Lower lobe of right lung (tissue), 2 donors: ENCODE data around the gene PATZ1. TPM values are rescaled to one million over a fixed set of nuclear protein-coding genes. Genes with fewer than 3 reads are reported as not detected.

ENCODE experiments used
- ATAC-seq, 2 donors: fragments of 200-7000 bp; cut with Tn5 transposase; one replicate each; pipeline ENCODE4 v1.9.1; 2020 to 2022; ENCODE audit warnings: mild to moderate bottlenecking in 2 of 2, moderate library complexity in 2 of 2
- DNase-seq: peaks from one replicate; pipeline ENCODE4 v3.0.0-alpha.2; 2020
- H3K27ac ChIP-seq: fragments of 200-600 bp; one replicate; pipeline ENCODE4 v1.8.0; 2022
- H3K27me3 ChIP-seq: fragments of 200-600 bp; one replicate; pipeline ENCODE4 v1.8.0; 2022; ENCODE audit warnings: low read depth
- H3K36me3 ChIP-seq: fragments of 200-600 bp; one replicate; pipeline ENCODE4 v1.8.0; 2022; ENCODE audit warnings: mild to moderate bottlenecking
- H3K4me1 ChIP-seq: fragments of 200-600 bp; one replicate; pipeline ENCODE4 v1.8.0; 2022
- H3K4me3 ChIP-seq: fragments of 200-600 bp; one replicate; pipeline ENCODE4 v1.8.0; 2022; ENCODE audit warnings: mild to moderate bottlenecking
- H3K9me3 ChIP-seq: fragments of 200-600 bp; one replicate; pipeline ENCODE4 v1.8.0; 2022
- intact Hi-C: fragments of 100-400 bp; cut with DNase I; formaldehyde crosslinking; loops from one replicate; pipeline ENCODE4 v1.11.0; 2022
- total RNA-seq: library from RNA; stranded (reverse); fragmentation: NEBNext Ultra II Directional; extraction: Animal tissue kit (Norgen Biotek cat#: 25700); gene quantifications from one replicate; pipeline ENCODE4 v1.2.1, GENCODE V29; 2021
- TF ChIP-seq, protein P1 (sequence below): fragments of 200-600 bp; IDR thresholded peaks from one replicate; pipeline ENCODE4 v1.8.0; 2022; ENCODE audit warnings: antibody characterized with exemption, mild to moderate bottlenecking
- donor health status: DM: no; HTN: yes; CAD: no; lungs with severe emphysema.

The PATZ1 gene
- total RNA-seq, 1 donor from 2014 or later = 25.8 TPM

DNA sequence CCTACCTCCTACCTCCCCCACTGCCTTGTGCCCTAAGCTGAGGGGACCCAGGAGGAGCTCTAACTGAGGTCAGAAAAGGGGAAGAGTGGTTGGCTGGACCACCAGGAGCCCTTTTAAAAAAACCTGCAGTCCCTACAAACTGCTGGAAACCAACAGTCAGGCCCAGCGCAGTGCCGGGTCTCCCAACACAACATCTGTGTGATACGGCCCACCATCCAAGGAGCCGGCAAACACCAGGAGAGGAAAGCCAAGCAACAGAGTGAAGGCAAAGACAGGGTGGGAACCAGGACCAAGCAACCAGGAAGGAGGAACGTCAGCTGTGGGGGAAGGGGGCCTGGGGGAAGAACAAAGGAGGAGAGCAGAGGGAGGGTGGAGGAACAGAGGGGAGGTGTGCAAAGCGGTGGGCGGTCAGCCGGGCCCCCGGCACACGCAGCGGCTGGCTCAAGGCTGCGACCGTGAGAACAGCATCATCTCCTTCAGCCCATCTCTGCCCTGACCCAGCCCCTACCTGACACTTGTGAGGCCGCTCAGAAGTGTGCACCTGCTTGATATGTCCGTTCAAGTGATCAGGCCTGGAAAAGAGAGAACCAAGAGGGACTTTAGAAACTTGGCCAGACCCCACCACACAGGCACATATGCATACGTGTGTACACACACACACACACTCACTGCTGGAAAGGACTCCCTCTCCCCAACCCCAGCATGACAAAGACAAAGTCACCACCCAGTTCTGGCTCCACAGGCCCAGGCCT, 3.6 kb downstream of the PATZ1 start:
- intact Hi-C loops = no loop called here
- DNase-seq (no peak), ATAC-seq (no peak)
- Histone ChIP-seq H3K36me3 (peaks cover 57% of the 10 kb centered on the region), H3K4me3 (peak overlapping the region; percentile 80), H3K27ac (peak overlapping the region; percentile 92), H3K27me3 (no peaks in the 10 kb centered on the region), H3K4me1 (peaks cover 55% of the 10 kb centered on the region), H3K9me3 (no peaks in the 10 kb centered on the region)
- TF ChIP-seq, protein P1, sequence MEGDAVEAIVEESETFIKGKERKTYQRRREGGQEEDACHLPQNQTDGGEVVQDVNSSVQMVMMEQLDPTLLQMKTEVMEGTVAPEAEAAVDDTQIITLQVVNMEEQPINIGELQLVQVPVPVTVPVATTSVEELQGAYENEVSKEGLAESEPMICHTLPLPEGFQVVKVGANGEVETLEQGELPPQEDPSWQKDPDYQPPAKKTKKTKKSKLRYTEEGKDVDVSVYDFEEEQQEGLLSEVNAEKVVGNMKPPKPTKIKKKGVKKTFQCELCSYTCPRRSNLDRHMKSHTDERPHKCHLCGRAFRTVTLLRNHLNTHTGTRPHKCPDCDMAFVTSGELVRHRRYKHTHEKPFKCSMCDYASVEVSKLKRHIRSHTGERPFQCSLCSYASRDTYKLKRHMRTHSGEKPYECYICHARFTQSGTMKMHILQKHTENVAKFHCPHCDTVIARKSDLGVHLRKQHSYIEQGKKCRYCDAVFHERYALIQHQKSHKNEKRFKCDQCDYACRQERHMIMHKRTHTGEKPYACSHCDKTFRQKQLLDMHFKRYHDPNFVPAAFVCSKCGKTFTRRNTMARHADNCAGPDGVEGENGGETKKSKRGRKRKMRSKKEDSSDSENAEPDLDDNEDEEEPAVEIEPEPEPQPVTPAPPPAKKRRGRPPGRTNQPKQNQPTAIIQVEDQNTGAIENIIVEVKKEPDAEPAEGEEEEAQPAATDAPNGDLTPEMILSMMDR = no peak

DNA sequence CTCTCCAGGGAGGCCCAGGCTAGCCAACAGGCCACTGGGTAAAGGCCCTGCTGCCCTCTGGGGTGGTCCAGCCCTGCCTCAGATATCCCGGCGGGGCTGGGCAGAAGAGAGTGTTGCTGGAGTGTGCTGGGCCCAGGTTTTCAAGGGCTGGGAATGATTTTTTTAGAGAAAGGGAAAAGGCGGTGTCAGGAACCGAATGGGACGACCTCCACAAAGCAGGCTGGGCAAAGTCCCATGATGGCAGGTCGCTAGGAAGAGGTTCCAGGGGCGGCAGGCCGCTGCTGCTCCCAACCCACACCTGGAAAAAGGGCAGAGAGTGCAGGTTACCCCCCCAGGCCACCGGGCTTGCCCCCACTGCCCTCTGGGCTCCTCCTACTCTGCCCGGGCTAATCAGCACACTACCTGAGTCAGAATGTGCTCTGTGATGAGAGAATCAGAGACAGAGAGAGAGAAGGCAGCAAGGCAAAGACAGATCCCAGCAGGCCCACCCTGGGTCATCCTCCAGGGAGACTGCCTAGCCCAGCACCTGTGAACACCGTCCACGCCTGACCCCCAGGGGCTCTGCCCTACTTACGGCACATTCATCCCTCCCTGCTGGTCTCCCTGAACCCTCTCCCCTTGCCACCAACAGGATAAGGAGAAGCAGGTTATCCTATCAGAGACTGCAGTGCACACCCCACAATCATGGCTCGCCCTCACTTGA, 4.6 kb downstream of the PATZ1 start:
- ATAC-seq = no peak

DNA sequence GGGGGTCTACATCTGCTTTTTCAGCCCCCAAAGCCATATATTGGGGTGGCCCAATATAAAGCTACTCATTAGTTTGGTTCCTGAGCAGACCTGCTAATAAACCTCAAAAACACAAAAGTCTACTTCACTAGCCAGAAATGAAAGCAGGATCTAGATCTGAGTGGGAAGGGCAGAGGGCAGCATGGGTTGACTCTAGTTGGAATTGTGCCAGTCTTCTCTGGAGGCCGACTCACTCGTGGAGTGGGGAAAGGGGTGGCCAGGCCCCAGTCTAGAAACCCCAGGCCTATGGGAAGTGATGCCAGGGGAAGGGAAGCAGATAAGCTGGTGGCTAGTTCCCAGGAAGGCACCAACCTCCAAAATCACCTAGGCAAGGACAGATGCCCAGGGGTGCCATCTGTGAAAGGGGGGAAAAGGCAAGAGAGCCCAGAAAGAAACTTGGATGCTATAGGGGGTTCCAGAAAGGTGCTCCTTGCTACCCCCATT, 5.3 kb downstream of the PATZ1 start:
- ATAC-seq (no peak), DNase-seq (no peak)
- peaks cover 54% of the 10 kb centered on the region for H3K4me1 ChIP-seq
- H3K27ac ChIP-seq = no peak overlapping the region
- H3K4me3 ChIP-seq = no peak overlapping the region
- peaks cover 70% of the 10 kb centered on the region for H3K36me3 ChIP-seq
- intact Hi-C loops = no loop called here
- H3K9me3 ChIP-seq = no peaks in the 10 kb centered on the region
- TF ChIP-seq, protein P1 = no peak
- no peaks in the 10 kb centered on the region for H3K27me3 ChIP-seq

More for the DNA sequence above, 4.6 kb downstream of the PATZ1 start:
- no peak overlapping the region for H3K27ac ChIP-seq
- no peak for DNase-seq
- peaks cover 54% of the 10 kb centered on the region for H3K4me1 ChIP-seq
- no peaks in the 10 kb centered on the region for H3K27me3 ChIP-seq
- no peaks in the 10 kb centered on the region for H3K9me3 ChIP-seq
- intact Hi-C loops = no loop called here
- H3K4me3 ChIP-seq = no peak overlapping the region
- TF ChIP-seq, protein P1 = no peak
- peaks cover 64% of the 10 kb centered on the region for H3K36me3 ChIP-seq

DNA sequence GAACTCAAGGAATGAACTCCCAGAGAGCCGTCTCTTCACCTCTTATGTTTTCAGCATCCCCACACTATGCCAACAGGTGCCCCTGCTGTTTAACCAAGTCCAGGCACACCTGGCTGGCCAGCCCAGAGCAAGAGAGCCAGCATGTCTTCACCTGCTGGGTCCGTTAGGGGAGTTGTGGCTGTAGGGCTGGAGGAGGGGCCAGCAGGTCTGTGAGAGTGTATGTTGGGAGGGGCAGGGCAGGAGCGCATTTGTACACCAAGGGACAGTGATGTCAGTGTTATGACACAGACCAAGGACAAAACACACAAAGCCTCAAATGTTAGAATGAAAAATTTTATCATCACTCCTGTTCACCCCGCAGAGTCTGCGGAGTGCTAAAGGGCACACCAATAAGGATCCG, 5.8 kb downstream of the PATZ1 start:
- intact Hi-C loops = no loop called here
- no peak overlapping the region for H3K4me3 ChIP-seq
- peaks cover 73% of the 10 kb centered on the region for H3K36me3 ChIP-seq
- ATAC-seq (no peak), DNase-seq (no peak)
- no peaks in the 10 kb centered on the region for H3K9me3 ChIP-seq
- H3K4me1 ChIP-seq = peaks cover 54% of the 10 kb centered on the region
- no peaks in the 10 kb centered on the region for H3K27me3 ChIP-seq
- no peak overlapping the region for H3K27ac ChIP-seq
- TF ChIP-seq, protein P1 = no peak

DNA sequence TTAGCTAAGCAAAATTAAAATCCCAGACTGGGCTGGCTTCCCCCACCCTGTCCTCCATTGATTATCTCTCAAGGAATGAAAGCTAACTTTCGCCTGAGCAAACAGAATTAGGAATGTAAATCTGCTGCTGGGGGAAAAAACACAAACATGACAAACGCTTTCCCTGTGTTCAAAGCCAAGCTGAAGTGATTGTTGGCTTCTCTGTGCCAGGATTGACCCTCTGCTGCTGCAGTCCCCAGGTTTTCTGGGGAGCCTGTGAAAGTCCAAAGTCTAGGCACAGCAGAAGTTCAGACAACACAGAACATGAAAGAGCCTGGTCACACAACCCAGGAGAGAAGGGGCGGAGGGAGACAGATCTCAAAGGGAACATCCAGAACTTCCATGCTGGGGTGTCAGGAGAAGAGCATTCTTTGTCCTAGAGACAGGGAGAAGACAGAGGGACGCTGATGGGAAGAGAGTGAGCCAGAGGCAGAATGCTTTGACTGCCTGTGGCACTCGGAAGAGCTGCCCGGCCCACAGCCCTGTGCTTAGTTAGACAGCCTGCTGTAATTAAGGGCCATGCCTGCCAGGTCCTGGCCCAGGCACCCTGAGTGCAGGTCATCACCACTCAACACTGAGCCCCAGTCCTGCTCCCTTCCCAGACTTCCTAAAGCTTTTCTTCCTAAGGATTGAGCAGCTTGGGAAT, 6.9 kb downstream of the PATZ1 start:
- peak overlapping the region; percentile 11 for H3K27ac ChIP-seq
- DNase-seq (no peak), ATAC-seq (no peak)
- TF ChIP-seq, protein P1 = no peak
- H3K27me3 ChIP-seq = no peaks in the 10 kb centered on the region
- H3K36me3 ChIP-seq = peaks cover 78% of the 10 kb centered on the region
- intact Hi-C loops = no loop called here
- no peaks in the 10 kb centered on the region for H3K9me3 ChIP-seq
- no peak overlapping the region for H3K4me3 ChIP-seq
- peaks cover 44% of the 10 kb centered on the region for H3K4me1 ChIP-seq
